ENCODE results near the gene JAK1. TPM values are rescaled to one million over a fixed set of nuclear protein-coding genes. Genes with fewer than 3 reads are reported as not detected.

Gene JAK1
- total RNA-seq, 2 donors from 2014 or later, result 106 to 136 TPM

DNA sequence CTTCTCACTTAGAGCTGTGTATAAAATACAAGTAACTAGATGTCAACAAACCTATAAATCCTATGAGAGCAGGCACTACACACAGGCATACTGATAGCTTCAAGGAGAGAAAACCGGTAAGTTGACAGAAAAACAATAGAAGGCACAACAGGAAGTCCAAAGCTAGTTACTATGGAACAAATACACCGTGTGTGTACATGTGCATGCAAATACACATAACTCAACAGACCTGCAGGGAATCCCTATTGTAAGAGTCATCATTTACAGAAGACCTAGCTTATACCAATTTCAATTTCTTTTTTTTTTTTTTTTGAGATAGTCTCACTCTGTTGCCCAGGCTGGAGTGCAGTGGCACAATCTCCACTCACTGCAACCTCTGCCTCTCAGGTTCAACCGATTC lies 26.3 kb downstream of the JAK1 start:
- H3K36me3 ChIP-seq (replicated peaks in 1 of 2; ENCODE audit: insufficient read depth in 1 of 2, low read depth in 2 of 2), result no peaks in the 10 kb centered on the region
- H3K4me3 ChIP-seq, result no peak overlapping the region
- WGBS, 2 donors, result 48% methylated on average over 3 of the region's 3 CpGs
- DNase-seq (no peak), ATAC-seq (peak; percentile 40)
- intact Hi-C loops (cut with DNase I), result no loop called here
- no peak overlapping the region for H3K27ac ChIP-seq
- TF ChIP-seq CTCF (IDR thresholded peaks at IDR 0.05) (no peak), POLR2A (IDR thresholded peaks at IDR 0.05) (no peak)
- no peaks in the 10 kb centered on the region for H3K27me3 ChIP-seq
- H3K9me3 ChIP-seq, result no peaks in the 10 kb centered on the region
- H3K4me1 ChIP-seq, result peaks cover 58% of the 10 kb centered on the region

- intact Hi-C loops (cut with DNase I), result no loop called here
- ATAC-seq (no peak), DNase-seq (no peak)
- Histone ChIP-seq H3K36me3 (replicated peaks in 1 of 2; ENCODE audit: insufficient read depth in 1 of 2, low read depth in 2 of 2) (no peaks in the 10 kb centered on the region), H3K4me3 (no peak overlapping the region), H3K9me3 (no peaks in the 10 kb centered on the region), H3K27me3 (no peaks in the 10 kb centered on the region), H3K27ac (no peak overlapping the region), H3K4me1 (peaks cover 62% of the 10 kb centered on the region)
- TF ChIP-seq CTCF (IDR thresholded peaks at IDR 0.05), result no peak
- 59% methylated on average over 2 of the region's 2 CpGs for WGBS, 2 donors
Observed at GRCh38 chr1:64938991-64939390, 27.4 kb downstream of the JAK1 start.

DNA sequence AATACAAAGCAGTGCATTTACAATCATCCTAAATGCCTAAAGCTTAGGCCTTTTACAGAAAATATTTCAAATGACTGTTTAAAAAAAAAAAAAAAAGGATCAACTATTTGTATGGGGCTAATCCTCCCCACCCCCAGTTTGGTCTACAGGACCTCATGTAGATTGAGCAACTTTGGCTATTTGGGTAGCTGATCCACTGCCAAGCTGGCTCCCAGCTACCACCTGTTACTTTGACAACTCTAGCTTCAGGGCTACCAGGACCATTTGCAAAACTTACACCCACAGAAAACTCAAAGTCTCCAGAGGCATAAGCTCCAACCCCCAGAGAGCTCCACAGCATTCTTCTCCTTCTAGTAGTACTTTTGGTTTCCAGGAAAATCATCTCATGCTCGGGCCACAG lies 29.4 kb downstream of the JAK1 start:
- Histone ChIP-seq H3K36me3 (replicated peaks in 1 of 2; ENCODE audit: insufficient read depth in 1 of 2, low read depth in 2 of 2) (no peaks in the 10 kb centered on the region), H3K27me3 (no peaks in the 10 kb centered on the region), H3K9me3 (no peaks in the 10 kb centered on the region), H3K4me1 (peaks cover 67% of the 10 kb centered on the region), H3K27ac (peak overlapping the region in 1 of 4 donors; percentile 13), H3K4me3 (no peak overlapping the region)
- TF ChIP-seq POLR2A (IDR thresholded peaks at IDR 0.05) (no peak), CTCF (IDR thresholded peaks at IDR 0.05) (no peak)
- DNase-seq (peak; percentile 40 to 75 (median 66)), ATAC-seq (peak; percentile 64)
- 77 to 83% methylated on average over 1 of the region's 1 CpG for WGBS, 2 donors
- intact Hi-C loops (cut with DNase I), result no loop called here

DNA sequence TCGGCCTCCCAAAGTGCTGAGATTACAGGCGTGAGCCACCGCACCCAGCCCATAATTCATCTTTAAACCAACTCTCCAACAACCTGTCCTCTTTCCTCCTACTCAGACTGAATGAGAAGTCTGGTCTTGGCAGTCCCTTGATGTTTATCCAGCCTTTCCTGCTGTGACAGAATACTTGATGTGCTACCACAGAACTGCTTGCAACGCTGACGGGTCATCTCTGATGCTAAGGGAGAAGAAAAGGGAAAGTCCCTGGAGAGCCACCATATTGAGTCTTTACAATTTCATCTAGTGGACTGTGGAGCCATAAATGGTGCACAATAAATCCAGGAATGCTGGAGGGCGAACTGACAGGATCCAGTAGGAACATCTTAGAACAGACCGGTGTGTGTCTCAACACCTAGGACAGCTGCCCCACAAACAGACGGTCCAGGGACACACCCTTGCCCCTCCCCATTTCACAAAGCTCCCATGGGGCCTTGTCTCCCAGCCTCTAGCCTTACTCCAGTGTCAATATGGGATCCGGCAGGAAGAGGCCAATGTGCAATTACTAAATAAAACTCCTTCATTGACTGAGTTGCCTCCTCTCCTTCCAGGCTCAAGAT lies 30.7 kb downstream of the JAK1 start:
- no peak for TF ChIP-seq CTCF (IDR thresholded peaks at IDR 0.05)
- no peak for TF ChIP-seq POLR2A (IDR thresholded peaks at IDR 0.05)
- ATAC-seq (no peak), DNase-seq (no peak)
- Histone ChIP-seq H3K4me3 (no peak overlapping the region), H3K4me1 (peaks cover 59% of the 10 kb centered on the region), H3K27me3 (no peaks in the 10 kb centered on the region), H3K27ac (no peak overlapping the region), H3K36me3 (replicated peaks in 1 of 2; ENCODE audit: insufficient read depth in 1 of 2, low read depth in 2 of 2) (no peaks in the 10 kb centered on the region), H3K9me3 (no peaks in the 10 kb centered on the region)
- intact Hi-C loops (cut with DNase I), result no loop called here
- WGBS, 2 donors, result 84 to 88% methylated on average over 9 of the region's 9 CpGs

- ATAC-seq (no peak), DNase-seq (no peak)
- peaks cover 53% of the 10 kb centered on the region for H3K4me1 ChIP-seq
- intact Hi-C loops (cut with DNase I), result no loop called here
- H3K36me3 ChIP-seq (replicated peaks in 1 of 2; ENCODE audit: insufficient read depth in 1 of 2, low read depth in 2 of 2), result no peaks in the 10 kb centered on the region
- H3K27me3 ChIP-seq, result no peaks in the 10 kb centered on the region
- peak overlapping the region in 1 of 4 donors; percentile 51 for H3K27ac ChIP-seq
- no peak overlapping the region for H3K4me3 ChIP-seq
- H3K9me3 ChIP-seq, result no peaks in the 10 kb centered on the region
- TF ChIP-seq POLR2A (IDR thresholded peaks at IDR 0.05), result no peak
- TF ChIP-seq CTCF (IDR thresholded peaks at IDR 0.05), result no peak
- WGBS, 2 donors, result 65 to 75% methylated on average over 1 of the region's 1 CpG
Observed at GRCh38 chr1:64934878-64935275, 31.5 kb downstream of the JAK1 start.
